Ramos (cell line): Measurements from ENCODE around the gene EPHA3.
"Not testable (repeated sequence)": the region's sequence is repeated elsewhere in the genome, so short reads cannot be mapped to it uniquely, and the experiment has no call there.

Experiments used
- in situ Hi-C: fragments of 300-500 bp; cut with MboI; formaldehyde crosslinking; loops from one replicate; pipeline ENCODE4 v1.14.3; 2022; ENCODE audit warnings: low sequenced_read_pairs; ENCODE audit not compliant: unreplicated experiment

Gene EPHA3

DNA sequence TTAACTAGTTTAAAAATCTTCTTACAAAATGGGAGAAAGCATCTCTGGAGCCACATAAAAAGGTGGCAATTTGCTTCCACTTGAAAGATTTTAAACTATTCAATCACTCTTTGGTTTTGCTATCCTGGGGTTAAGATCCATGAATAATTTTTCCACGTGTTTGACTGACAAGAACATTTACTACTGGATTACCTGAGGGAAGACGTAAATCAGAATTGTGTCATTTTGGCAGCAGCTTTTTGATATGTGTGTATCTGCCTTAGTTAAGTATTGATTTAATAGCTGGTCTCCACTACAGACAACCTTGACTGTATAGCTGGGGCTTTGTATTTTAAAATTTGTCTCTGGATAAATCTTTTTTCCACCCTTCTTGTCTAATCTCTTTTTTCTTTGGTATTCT, 228.3 kb downstream of the EPHA3 start:
- in situ Hi-C loops = no loop called here

GRCh38 chr3:89340408-89340807, 233.0 kb downstream of the EPHA3 start:
- in situ Hi-C loops = no loop called here

GRCh38 chr3:89344076-89344475, 236.7 kb downstream of the EPHA3 start:
- in situ Hi-C loops = no loop called here

DNA sequence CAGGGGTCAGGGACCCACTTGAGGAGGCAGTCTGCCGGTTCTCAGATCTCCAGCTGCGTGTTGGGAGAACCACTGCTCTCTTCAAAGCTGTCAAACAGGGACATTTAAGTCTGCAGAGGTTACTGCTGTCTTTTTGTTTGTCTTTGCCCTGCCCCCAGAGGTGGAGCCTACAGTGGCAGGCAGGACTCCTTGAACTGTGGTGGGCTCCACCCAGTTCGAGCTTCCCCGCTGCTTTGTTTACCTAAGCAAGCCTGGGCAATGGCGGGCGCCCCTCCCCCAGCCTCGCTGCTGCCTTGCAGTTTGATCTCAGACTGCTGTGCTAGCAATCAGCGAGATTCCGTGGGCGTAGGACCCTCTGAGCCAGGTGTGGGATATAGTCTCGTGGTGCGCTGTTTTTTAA, 243.5 kb downstream of the EPHA3 start:
- in situ Hi-C loops = not testable (repeated sequence)

DNA sequence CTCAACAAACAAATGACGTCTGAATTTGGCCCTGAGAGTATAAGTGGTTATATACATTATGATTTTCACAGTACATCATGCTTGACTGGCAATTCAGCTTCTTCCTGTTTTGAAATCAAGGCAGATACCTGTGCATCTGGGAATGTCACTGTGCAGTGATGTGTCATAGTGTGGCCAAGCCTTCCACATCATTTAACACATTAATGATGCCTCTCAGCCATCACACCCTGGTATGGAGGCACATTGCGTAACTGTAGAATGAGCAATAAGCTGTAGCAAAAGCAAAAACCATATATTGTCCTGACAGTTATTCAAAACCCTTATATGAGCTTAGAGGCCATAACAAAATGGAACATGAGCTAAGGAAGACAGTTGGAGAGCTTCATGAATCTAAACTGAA, 246.0 kb downstream of the EPHA3 start:
- in situ Hi-C loops = no loop called here

DNA sequence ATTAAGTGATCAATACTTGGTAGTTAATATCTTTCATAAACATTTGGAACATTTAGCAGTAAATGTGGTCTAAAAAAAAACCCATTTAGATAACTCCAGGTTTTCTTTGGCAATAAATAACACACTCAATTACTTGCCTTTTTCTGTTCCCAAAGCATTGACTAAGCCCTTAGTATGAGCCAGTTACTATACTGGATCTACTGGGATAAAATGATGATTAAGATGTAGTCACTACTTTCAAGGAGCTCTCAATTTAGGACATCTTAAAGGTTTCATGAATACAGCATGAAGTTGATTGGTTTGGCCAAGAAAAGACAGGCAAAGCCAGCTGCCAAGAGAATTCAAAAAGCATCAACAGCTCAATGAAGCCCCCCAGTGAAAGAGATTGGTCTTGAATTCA, 250.9 kb downstream of the EPHA3 start:
- in situ Hi-C loops = no loop called here

DNA sequence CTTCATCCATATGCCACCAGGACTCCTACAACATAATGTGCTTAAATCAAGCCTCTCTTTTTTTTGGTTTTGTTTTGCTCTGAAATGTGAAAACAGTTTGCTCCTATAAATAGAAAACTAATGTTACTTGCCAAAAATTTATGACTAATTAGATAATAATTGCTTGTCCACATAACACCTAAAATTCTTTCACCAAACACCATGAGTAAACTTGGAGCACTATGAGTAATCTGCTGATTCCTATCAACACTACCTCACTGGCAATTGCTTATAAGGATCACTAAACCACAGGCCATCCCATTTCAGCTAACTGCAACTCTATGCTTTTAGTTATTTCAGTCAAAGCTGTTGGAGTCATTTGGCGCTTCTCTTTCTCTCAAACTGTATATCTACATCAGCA, 252.7 kb downstream of the EPHA3 start:
- in situ Hi-C loops = no loop called here

GRCh38 chr3:89362496-89362895, 255.1 kb downstream of the EPHA3 start:
- in situ Hi-C loops = no loop called here

GRCh38 chr3:89363171-89363570, 255.8 kb downstream of the EPHA3 start:
- in situ Hi-C loops = no loop called here

DNA sequence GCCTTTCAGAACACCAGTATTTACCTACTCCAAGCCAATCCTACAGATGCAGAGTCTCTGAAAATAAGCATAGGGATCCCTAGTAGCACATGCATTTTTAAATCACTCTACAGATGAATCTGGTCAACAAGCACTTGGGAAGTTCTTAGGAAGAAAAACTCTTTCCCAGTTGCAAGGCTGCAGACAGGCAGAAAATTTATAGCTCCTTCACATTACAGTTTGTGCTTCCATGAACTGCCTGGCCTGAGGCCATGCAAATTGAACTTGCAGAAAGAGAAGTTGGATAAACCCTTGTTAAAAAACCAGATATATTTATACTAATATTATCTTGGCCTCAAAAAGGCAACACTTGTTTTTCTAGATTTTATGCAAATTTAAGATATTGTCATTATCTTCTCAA, 256.9 kb downstream of the EPHA3 start:
- in situ Hi-C loops = no loop called here

DNA sequence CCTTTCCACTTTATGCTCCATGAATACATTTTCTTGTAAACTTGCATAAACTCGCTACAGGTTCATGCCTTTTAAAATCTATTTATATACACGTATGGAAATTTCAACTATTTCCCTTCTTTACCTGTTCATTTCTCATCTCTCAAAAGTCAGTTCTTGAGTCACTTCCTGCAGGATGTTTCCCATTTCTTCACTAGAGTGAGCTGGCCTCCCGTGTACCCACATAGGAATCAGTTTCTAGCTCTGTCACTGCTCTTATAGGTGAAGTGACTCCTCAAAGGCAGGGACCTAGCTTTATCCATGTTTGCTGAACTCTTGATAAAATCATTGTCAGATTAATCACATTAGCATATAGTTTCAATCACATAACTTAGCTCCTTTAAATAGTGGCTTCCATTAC, 259.7 kb downstream of the EPHA3 start:
- in situ Hi-C loops = no loop called here

DNA sequence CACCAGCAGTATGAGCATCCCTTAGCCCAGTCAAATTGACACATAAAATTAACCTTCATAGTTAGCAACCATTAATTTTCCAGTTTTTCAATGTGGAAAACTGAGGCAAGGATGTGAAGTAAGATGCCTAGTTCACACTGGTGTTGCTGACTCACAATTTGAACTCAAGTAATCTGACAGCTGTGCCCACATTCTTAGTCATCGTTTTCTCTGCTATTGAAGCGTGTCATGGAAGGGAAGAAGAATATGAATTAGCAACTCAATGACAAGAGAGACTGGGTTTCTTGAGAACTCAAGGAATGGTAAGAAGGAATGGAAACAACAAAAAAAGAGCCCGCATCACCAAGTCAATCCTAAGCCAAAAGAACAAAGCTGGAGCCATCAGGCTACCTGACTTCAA, 261.4 kb downstream of the EPHA3 start:
- in situ Hi-C loops = no loop called here

- in situ Hi-C loops = no loop called here
Measured at GRCh38 chr3:89372456-89372855, 265.0 kb downstream of the EPHA3 start.

DNA sequence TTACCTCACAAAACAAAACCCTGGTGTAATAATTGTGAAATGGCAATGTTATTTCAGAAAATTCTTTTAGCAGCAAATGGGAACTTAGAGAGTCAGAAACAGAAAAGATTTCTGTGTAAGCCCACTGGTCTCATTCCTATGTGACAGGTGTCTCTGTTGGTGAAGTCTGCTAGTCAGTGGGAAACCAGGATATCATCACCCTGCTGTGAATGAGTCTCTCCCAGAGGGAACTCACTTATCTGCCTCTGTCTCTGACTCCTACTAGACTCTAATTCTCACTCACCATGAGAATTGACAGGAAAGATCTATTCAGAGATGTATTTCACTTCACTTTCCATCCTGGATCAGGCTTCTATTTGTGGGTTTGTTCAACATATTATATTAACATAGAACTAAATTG, 266.0 kb downstream of the EPHA3 start:
- in situ Hi-C loops = no loop called here

DNA sequence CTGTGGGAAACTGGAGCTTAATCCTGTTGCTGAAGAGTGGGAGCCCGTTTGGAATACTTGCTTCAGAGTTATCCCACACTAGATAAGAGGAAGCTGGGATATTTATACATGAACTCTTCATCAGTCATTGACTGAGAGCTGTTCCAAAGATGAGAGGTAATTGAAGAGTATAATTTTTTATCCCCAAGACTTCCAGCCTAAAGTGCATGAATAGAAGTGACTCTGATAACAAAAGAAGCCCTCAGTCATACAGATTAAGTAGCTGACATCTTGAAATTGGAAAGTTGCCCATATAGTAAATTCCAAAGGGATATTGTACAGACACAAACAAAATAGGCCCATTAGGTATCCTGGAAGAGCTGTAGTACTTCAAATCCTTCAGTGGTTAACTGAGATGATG, 268.0 kb downstream of the EPHA3 start:
- in situ Hi-C loops = no loop called here

- in situ Hi-C loops = no loop called here
Measured at GRCh38 chr3:89380016-89380415, 272.6 kb downstream of the EPHA3 start.

- in situ Hi-C loops = no loop called here
Measured at GRCh38 chr3:89392991-89393390, 285.6 kb downstream of the EPHA3 start.

DNA sequence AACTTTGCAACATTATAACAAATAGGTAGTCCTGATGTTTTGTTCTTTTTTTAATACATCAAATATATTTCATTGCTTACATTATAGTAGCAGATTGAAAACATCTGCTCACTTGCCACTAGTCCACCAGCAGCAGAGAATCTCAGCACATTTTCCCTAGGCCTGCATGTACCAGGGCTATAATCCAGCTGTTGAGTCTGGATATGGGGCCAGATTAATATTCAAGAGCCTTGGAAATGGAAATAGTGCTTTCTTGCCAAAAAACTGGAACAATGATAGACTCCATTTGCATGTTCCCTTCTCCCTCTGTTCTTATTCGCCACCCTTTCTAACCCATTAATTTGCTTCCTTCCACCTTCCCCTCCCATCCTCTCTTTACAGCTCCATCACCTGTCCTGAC, 288.0 kb downstream of the EPHA3 start:
- in situ Hi-C loops = no loop called here

DNA sequence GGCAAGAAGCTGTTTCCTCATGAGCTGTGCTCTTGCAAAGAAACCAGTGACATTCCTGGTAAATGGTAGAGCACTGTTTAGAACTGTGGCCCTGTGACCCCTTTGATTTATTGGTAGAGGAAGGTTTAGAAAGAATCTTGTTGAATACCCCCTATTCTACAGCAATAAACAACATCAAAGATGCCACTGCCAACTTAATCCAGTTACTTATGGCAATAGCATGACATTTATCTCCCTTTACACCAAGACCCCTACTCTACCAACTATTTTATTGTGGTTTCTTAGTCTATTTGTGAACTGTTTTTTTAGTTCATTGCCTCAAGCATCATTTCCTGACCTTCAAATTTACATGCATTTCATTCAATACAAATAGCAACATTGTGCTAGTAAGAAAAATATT, 288.6 kb downstream of the EPHA3 start:
- in situ Hi-C loops = no loop called here

GRCh38 chr3:89402051-89402450, 294.6 kb downstream of the EPHA3 start:
- in situ Hi-C loops = no loop called here

DNA sequence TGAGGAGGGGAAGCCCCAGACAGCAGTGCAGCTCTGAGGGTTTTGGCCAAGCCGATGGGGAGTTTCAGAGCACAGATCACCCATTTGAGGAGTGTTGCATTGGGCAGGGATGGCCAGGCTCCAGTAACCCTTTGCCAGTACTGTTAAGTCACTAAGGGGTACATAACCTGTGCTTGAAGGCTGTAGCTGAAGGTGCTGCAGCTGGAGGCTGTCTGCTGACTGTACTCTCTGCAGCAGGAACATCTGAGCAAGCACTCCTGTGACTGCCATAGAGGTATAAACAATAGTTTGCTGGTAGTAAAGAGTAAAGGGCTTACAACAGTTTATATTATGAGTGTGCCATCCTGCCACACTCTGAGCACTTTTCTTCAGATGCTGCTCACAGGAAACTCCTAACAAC, 297.8 kb downstream of the EPHA3 start:
- in situ Hi-C loops = no loop called here

- in situ Hi-C loops = no loop called here
Measured at GRCh38 chr3:89405593-89405992, 298.2 kb downstream of the EPHA3 start.

DNA sequence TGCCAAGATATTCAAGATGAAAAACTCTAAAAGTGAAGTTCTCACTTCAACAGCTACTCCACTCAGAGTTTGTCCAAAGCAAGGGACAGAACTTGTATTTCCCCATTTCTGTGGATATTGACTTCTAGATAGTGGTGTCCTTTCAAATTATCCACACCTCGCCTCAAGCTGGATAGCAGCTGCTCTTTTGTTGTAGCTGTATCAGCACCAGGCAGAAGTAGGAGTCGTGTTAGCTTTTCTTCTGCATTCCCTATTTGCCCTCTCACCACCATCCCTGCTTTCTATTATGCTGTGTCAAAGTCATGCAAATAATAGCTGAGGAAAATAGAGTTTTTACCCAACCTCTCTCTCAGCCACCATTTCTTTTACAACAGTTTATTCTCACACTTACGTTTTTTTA, 303.8 kb downstream of the EPHA3 start:
- in situ Hi-C loops = no loop called here
